HTERT RPE-1 (cell line): ENCODE measurements around the gene TMEM209.

ENCODE experiments used
- in situ Hi-C: fragments of 300-500 bp; cut with MboI; formaldehyde crosslinking; loops from 4 replicates; pipeline ENCODE4 v1.14.3; 2020; ENCODE audit warnings: low sequenced_read_pairs

Gene TMEM209

GRCh38 chr7:130144312-130145171 is 60.7 kb downstream of the TMEM209 start:
- in situ Hi-C loops = no loop called here

- in situ Hi-C loops = no loop called here
Observed at GRCh38 chr7:130143986-130144311, 61.3 kb downstream of the TMEM209 start.

GRCh38 chr7:130143334-130143732 is 61.9 kb downstream of the TMEM209 start:
- in situ Hi-C loops = no loop called here

GRCh38 chr7:130142654-130143333 is 62.4 kb downstream of the TMEM209 start:
- in situ Hi-C loops = no loop called here

- in situ Hi-C loops = no loop called here
Observed at GRCh38 chr7:130141884-130142653, 63.1 kb downstream of the TMEM209 start.

GRCh38 chr7:130141161-130141883 is 63.9 kb downstream of the TMEM209 start:
- in situ Hi-C loops = no loop called here

GRCh38 chr7:130140551-130141160 is 64.5 kb downstream of the TMEM209 start:
- in situ Hi-C loops = no loop called here

GRCh38 chr7:130139193-130139960 is 65.8 kb downstream of the TMEM209 start:
- in situ Hi-C loops = no loop called here

- in situ Hi-C loops = no loop called here
Observed at GRCh38 chr7:130137207-130137606, 68.0 kb downstream of the TMEM209 start.

GRCh38 chr7:130136579-130137167 is 68.5 kb downstream of the TMEM209 start:
- in situ Hi-C loops = no loop called here

GRCh38 chr7:130135208-130136205 is 69.7 kb downstream of the TMEM209 start:
- in situ Hi-C loops = no loop called here

- in situ Hi-C loops = no loop called here
Observed at GRCh38 chr7:130134726-130135125, 70.5 kb downstream of the TMEM209 start.

GRCh38 chr7:130134106-130134636 is 71.0 kb downstream of the TMEM209 start:
- in situ Hi-C loops = no loop called here

GRCh38 chr7:130133029-130133782 is 72.0 kb downstream of the TMEM209 start:
- in situ Hi-C loops = no loop called here

GRCh38 chr7:130131964-130132875 is 73.0 kb downstream of the TMEM209 start:
- in situ Hi-C loops = no loop called here

- in situ Hi-C loops = no loop called here
Observed at GRCh38 chr7:130131191-130131834, 73.9 kb downstream of the TMEM209 start.
